Body of pancreas (tissue), 4 donors: ENCODE data around the gene GPR139. TPM values are rescaled to one million over a fixed set of nuclear protein-coding genes. Genes with fewer than 3 reads are reported as not detected.

ENCODE experiments used
- ATAC-seq: fragments of 150-250 bp; one replicate; pipeline ENCODE4 v1.9.1; 2016
- DNase-seq, 4 donors: peaks; one replicate each; pipeline ENCODE4 v3.0.0-alpha.2; 2019
- H3K27ac ChIP-seq, 4 donors: fragments of 200-600 bp; sonication (generic); 1 replicate in 3 of 4; 2 replicates in 1 of 4; pipeline versions ENCODE4 v1.5.1 to v1.6.1; 2016 to 2019; ENCODE audit warnings: mild to moderate bottlenecking in 1 of 4, mixed read lengths in 1 of 4, moderate library complexity in 1 of 4
- H3K27me3 ChIP-seq, 2 donors: fragments of 200-600 bp; sonication (generic); one replicate each; pipeline ENCODE4 v1.6.0; 2016; ENCODE audit warnings: mild to moderate bottlenecking in 1 of 2
- H3K36me3 ChIP-seq, 2 donors: fragments of 200-600 bp; sonication (generic); replicated peaks in 1 of 2; 2 replicates each; pipeline ENCODE4 v1.5.1; 2016; ENCODE audit warnings: low read depth in 2 of 2; ENCODE audit not compliant: insufficient read depth in 1 of 2
- H3K4me1 ChIP-seq: fragments of 200-600 bp; sonication (generic); one replicate; pipeline ENCODE4 v1.6.0; 2016
- H3K4me3 ChIP-seq, 2 donors: fragments of 200-600 bp; sonication (generic); 1 replicate in 1 of 2; 2 replicates in 1 of 2; pipeline ENCODE4 v1.5.1; 2016 to 2019
- H3K9me3 ChIP-seq, 3 donors: fragments of 200-600 bp; sonication (generic); 1 replicate in 2 of 3; 2 replicates in 1 of 3; pipeline ENCODE4 v1.5.1; 2016
- CTCF ChIP-seq, 7 experiments: fragments of 450-650 bp in 4 of 7; fragments of 200-600 bp in 3 of 7; sonication (generic) in 3 of 7; IDR thresholded peaks; one replicate each; pipeline ENCODE4 v1.5.1; 2016 to 2019; ENCODE audit warnings: antibody characterized with exemption in 7 of 7
- POLR2A ChIP-seq, 3 donors: fragments of 450-650 bp; IDR thresholded peaks; one replicate each; pipeline ENCODE4 v1.6.1; 2016; ENCODE audit warnings: antibody characterized with exemption in 3 of 3, mild to moderate bottlenecking in 2 of 3
- WGBS, 2 donors: methylation state at CpG; one replicate each; pipeline ENCODE4 v1.1.5; 2017; 5-methylcytosine and 5-hydroxymethylcytosine counted together
- intact Hi-C: fragments of 100-400 bp; cut with DNase I; formaldehyde crosslinking; loops from one replicate; pipeline ENCODE4 v1.15.1; 2023
- total RNA-seq, 2 donors: library from RNA; depleted of rRNA; stranded (reverse); fragments of >200 nt; gene quantifications; one replicate each; pipeline ENCODE4 v1.1.0, GENCODE V29; 2016

GPR139 gene
- total RNA-seq, 2 donors from 2014 or later, result not detected

- Histone ChIP-seq H3K27me3 (no peaks in the 10 kb centered on the region), H3K27ac (no peak overlapping the region), H3K36me3 (no peaks in the 10 kb centered on the region), H3K4me1 (no peaks in the 10 kb centered on the region), H3K4me3 (no peak overlapping the region), H3K9me3 (no peaks in the 10 kb centered on the region)
- intact Hi-C loops, result no loop called here
- no peak for ATAC-seq
- DNase-seq, result no peak
- 24 to 58% methylated on average over 2 of the region's 2 CpGs for WGBS, 2 donors
- TF ChIP-seq CTCF (IDR thresholded peaks at IDR 0.05), result no peak
- TF ChIP-seq POLR2A (IDR thresholded peaks at IDR 0.05), result no peak
Observed at GRCh38 chr16:20107083-20107482, 33.4 kb upstream of the GPR139 start.

GRCh38 chr16:20104563-20105183 is 31.0 kb upstream of the GPR139 start:
- Histone ChIP-seq H3K4me3 (no peak overlapping the region), H3K36me3 (no peaks in the 10 kb centered on the region), H3K27me3 (no peaks in the 10 kb centered on the region), H3K9me3 (no peaks in the 10 kb centered on the region), H3K4me1 (no peaks in the 10 kb centered on the region), H3K27ac (no peak overlapping the region)
- 52 to 53% methylated on average over 4 of the region's 4 CpGs for WGBS, 2 donors
- DNase-seq (no peak), ATAC-seq (no peak)
- intact Hi-C loops, result no loop called here
- TF ChIP-seq POLR2A (IDR thresholded peaks at IDR 0.05) (no peak), CTCF (IDR thresholded peaks at IDR 0.05) (no peak)

GRCh38 chr16:20102521-20102920 is 28.8 kb upstream of the GPR139 start:
- no peaks in the 10 kb centered on the region for H3K36me3 ChIP-seq
- ATAC-seq (no peak), DNase-seq (no peak)
- whole genome bisulfite sequencing, 2 donors, result 62 to 81% methylated on average over 1 of the region's 1 CpG
- intact Hi-C loops, result no loop called here
- no peak for TF ChIP-seq CTCF (IDR thresholded peaks at IDR 0.05)
- no peak for TF ChIP-seq POLR2A (IDR thresholded peaks at IDR 0.05)
- no peaks in the 10 kb centered on the region for H3K9me3 ChIP-seq
- no peaks in the 10 kb centered on the region for H3K27me3 ChIP-seq
- no peak overlapping the region for H3K27ac ChIP-seq
- no peak overlapping the region for H3K4me3 ChIP-seq
- H3K4me1 ChIP-seq, result no peaks in the 10 kb centered on the region

- no peak for ATAC-seq
- intact Hi-C loops, result no loop called here
- H3K4me1 ChIP-seq, result no peaks in the 10 kb centered on the region
- no peak overlapping the region for H3K4me3 ChIP-seq
- H3K27ac ChIP-seq, result no peak overlapping the region
- no peaks in the 10 kb centered on the region for H3K27me3 ChIP-seq
- no peaks in the 10 kb centered on the region for H3K9me3 ChIP-seq
- no peak for DNase-seq
- TF ChIP-seq CTCF (IDR thresholded peaks at IDR 0.05) (no peak), POLR2A (IDR thresholded peaks at IDR 0.05) (no peak)
- WGBS, 2 donors, result 36 to 40% methylated on average over 2 of the region's 2 CpGs
- H3K36me3 ChIP-seq, result no peaks in the 10 kb centered on the region
Observed at GRCh38 chr16:20102021-20102420, 28.3 kb upstream of the GPR139 start.

- Histone ChIP-seq H3K27me3 (no peaks in the 10 kb centered on the region), H3K36me3 (no peaks in the 10 kb centered on the region), H3K9me3 (no peaks in the 10 kb centered on the region), H3K4me1 (no peaks in the 10 kb centered on the region), H3K27ac (peak overlapping the region in 2 of 4 donors; percentile 11 to 12), H3K4me3 (no peak overlapping the region)
- ATAC-seq (peak; percentile 82), DNase-seq (no peak)
- TF ChIP-seq CTCF (IDR thresholded peaks at IDR 0.05), result no peak
- TF ChIP-seq POLR2A (IDR thresholded peaks at IDR 0.05), result no peak
- intact Hi-C loops, result no loop called here
- WGBS, 2 donors, result 13 to 25% methylated on average over 4 of the region's 4 CpGs
Observed at GRCh38 chr16:20099375-20099774, 25.7 kb upstream of the GPR139 start.
